ENCODE data around the gene FOXL2. TPM values are rescaled to one million over a fixed set of nuclear protein-coding genes. Genes with fewer than 3 reads are reported as not detected.

FOXL2 gene
- total and polyA plus RNA-seq, 9 of the 15 experiments (the other 6 are each of a cell fraction or from before 2014, with no cell fraction given) = 0.27 to 22.1 (median 3.2) TPM

DNA sequence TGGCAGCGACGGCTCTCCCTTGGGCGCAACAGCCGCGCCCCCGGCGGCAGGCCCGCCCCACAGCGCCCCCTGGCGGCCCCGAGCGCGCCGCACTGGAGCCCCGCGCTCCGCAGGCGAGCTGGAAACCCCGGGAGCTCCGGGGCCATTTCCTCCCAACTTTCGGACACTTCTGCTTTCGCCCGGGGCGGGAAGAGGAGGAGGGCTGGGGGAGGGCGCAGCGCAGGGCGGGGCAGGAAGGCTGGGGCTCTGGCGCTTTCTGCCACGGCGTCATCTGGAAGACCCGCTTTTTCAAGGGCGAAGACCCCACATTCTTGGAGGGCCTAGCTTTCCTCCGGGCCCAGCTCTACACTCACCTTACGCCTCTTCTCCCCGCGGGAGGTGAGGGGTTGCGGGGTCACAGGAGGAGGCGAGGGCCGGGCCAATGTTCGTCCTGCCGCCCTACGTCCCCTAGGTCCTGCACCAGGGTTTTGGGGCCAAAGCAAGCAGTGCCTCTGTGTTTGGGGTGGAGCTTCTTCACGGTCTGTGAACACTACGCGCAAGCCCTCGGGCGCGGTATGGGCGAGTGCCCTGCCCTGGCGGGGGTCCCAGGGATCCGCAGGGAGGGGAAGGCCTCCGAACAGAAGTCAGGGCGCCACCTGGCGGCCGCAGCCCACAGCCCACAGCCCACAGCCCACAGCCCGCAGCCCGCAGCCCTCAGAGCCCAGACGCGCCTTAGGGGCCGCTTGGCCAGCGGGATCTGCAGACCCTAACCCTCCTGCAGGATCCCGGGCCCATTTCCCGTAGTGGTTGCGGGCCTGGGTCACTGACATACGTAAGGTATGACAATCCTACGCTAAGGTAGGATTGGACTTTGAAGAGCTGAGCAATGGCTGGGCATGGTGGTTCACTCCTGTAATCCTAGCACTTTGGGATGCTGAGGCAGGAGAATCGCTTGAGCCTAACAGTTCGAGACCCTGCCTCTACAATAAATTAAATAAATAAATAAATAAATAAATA is 31.1 kb downstream of the FOXL2 start (continued):
- TF ChIP-seq, protein P1, sequence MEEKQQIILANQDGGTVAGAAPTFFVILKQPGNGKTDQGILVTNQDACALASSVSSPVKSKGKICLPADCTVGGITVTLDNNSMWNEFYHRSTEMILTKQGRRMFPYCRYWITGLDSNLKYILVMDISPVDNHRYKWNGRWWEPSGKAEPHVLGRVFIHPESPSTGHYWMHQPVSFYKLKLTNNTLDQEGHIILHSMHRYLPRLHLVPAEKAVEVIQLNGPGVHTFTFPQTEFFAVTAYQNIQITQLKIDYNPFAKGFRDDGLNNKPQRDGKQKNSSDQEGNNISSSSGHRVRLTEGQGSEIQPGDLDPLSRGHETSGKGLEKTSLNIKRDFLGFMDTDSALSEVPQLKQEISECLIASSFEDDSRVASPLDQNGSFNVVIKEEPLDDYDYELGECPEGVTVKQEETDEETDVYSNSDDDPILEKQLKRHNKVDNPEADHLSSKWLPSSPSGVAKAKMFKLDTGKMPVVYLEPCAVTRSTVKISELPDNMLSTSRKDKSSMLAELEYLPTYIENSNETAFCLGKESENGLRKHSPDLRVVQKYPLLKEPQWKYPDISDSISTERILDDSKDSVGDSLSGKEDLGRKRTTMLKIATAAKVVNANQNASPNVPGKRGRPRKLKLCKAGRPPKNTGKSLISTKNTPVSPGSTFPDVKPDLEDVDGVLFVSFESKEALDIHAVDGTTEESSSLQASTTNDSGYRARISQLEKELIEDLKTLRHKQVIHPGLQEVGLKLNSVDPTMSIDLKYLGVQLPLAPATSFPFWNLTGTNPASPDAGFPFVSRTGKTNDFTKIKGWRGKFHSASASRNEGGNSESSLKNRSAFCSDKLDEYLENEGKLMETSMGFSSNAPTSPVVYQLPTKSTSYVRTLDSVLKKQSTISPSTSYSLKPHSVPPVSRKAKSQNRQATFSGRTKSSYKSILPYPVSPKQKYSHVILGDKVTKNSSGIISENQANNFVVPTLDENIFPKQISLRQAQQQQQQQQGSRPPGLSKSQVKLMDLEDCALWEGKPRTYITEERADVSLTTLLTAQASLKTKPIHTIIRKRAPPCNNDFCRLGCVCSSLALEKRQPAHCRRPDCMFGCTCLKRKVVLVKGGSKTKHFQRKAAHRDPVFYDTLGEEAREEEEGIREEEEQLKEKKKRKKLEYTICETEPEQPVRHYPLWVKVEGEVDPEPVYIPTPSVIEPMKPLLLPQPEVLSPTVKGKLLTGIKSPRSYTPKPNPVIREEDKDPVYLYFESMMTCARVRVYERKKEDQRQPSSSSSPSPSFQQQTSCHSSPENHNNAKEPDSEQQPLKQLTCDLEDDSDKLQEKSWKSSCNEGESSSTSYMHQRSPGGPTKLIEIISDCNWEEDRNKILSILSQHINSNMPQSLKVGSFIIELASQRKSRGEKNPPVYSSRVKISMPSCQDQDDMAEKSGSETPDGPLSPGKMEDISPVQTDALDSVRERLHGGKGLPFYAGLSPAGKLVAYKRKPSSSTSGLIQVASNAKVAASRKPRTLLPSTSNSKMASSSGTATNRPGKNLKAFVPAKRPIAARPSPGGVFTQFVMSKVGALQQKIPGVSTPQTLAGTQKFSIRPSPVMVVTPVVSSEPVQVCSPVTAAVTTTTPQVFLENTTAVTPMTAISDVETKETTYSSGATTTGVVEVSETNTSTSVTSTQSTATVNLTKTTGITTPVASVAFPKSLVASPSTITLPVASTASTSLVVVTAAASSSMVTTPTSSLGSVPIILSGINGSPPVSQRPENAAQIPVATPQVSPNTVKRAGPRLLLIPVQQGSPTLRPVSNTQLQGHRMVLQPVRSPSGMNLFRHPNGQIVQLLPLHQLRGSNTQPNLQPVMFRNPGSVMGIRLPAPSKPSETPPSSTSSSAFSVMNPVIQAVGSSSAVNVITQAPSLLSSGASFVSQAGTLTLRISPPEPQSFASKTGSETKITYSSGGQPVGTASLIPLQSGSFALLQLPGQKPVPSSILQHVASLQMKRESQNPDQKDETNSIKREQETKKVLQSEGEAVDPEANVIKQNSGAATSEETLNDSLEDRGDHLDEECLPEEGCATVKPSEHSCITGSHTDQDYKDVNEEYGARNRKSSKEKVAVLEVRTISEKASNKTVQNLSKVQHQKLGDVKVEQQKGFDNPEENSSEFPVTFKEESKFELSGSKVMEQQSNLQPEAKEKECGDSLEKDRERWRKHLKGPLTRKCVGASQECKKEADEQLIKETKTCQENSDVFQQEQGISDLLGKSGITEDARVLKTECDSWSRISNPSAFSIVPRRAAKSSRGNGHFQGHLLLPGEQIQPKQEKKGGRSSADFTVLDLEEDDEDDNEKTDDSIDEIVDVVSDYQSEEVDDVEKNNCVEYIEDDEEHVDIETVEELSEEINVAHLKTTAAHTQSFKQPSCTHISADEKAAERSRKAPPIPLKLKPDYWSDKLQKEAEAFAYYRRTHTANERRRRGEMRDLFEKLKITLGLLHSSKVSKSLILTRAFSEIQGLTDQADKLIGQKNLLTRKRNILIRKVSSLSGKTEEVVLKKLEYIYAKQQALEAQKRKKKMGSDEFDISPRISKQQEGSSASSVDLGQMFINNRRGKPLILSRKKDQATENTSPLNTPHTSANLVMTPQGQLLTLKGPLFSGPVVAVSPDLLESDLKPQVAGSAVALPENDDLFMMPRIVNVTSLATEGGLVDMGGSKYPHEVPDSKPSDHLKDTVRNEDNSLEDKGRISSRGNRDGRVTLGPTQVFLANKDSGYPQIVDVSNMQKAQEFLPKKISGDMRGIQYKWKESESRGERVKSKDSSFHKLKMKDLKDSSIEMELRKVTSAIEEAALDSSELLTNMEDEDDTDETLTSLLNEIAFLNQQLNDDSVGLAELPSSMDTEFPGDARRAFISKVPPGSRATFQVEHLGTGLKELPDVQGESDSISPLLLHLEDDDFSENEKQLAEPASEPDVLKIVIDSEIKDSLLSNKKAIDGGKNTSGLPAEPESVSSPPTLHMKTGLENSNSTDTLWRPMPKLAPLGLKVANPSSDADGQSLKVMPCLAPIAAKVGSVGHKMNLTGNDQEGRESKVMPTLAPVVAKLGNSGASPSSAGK (IDR thresholded peaks at IDR 0.05) = no peak
- TF ChIP-seq, protein P2, sequence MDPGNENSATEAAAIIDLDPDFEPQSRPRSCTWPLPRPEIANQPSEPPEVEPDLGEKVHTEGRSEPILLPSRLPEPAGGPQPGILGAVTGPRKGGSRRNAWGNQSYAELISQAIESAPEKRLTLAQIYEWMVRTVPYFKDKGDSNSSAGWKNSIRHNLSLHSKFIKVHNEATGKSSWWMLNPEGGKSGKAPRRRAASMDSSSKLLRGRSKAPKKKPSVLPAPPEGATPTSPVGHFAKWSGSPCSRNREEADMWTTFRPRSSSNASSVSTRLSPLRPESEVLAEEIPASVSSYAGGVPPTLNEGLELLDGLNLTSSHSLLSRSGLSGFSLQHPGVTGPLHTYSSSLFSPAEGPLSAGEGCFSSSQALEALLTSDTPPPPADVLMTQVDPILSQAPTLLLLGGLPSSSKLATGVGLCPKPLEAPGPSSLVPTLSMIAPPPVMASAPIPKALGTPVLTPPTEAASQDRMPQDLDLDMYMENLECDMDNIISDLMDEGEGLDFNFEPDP (CRISPR knock-in tag; IDR thresholded peaks at IDR 0.05) = no peak
- TF ChIP-seq NFRKB (IDR thresholded peaks at IDR 0.05; ENCODE audit: low read depth) = peak; percentile 59; the same call in 1 of the 2 replicates
- TF ChIP-seq, protein P3, sequence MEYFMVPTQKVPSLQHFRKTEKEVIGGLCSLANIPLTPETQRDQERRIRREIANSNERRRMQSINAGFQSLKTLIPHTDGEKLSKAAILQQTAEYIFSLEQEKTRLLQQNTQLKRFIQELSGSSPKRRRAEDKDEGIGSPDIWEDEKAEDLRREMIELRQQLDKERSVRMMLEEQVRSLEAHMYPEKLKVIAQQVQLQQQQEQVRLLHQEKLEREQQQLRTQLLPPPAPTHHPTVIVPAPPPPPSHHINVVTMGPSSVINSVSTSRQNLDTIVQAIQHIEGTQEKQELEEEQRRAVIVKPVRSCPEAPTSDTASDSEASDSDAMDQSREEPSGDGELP (CRISPR knock-in tag; IDR thresholded peaks at IDR 0.05; ENCODE audit: borderline replicate concordance) = peak; percentile 68; the same call in 1 of the 2 replicates
- TF ChIP-seq SMARCA4 (IDR thresholded peaks at IDR 0.05) = peak; percentile 38; the same call in 1 of the 2 replicates
- TF ChIP-seq, protein P4, sequence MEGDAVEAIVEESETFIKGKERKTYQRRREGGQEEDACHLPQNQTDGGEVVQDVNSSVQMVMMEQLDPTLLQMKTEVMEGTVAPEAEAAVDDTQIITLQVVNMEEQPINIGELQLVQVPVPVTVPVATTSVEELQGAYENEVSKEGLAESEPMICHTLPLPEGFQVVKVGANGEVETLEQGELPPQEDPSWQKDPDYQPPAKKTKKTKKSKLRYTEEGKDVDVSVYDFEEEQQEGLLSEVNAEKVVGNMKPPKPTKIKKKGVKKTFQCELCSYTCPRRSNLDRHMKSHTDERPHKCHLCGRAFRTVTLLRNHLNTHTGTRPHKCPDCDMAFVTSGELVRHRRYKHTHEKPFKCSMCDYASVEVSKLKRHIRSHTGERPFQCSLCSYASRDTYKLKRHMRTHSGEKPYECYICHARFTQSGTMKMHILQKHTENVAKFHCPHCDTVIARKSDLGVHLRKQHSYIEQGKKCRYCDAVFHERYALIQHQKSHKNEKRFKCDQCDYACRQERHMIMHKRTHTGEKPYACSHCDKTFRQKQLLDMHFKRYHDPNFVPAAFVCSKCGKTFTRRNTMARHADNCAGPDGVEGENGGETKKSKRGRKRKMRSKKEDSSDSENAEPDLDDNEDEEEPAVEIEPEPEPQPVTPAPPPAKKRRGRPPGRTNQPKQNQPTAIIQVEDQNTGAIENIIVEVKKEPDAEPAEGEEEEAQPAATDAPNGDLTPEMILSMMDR (IDR thresholded peaks at IDR 0.05 in 2 of 3, conservative IDR thresholded peaks at IDR 0.05 in 1 of 3; ENCODE audit: insufficient read depth in 2 of 3, low read depth in 1 of 3, low read length in 3 of 3) = peak; percentile 72 to 94 (median 78)
- peak; percentile 81 for TF ChIP-seq CBFB (CRISPR knock-in tag; IDR thresholded peaks at IDR 0.05)
